Ecto neural progenitor cell (in vitro differentiated cells): ENCODE data around the gene ABCC1.
"Not testable (repeated sequence)": the region's sequence is repeated elsewhere in the genome, so short reads cannot be mapped to it uniquely, and the experiment has no call there.

Experiments used
- DNase-seq: peaks from one replicate; pipeline ENCODE4 v3.0.0-alpha.2; 2018; ENCODE audit warnings: low spot score

The ABCC1 gene

GRCh38 chr16:16190546-16190945, 241.1 kb downstream of the ABCC1 start:
- DNase-seq, result no peak

DNA sequence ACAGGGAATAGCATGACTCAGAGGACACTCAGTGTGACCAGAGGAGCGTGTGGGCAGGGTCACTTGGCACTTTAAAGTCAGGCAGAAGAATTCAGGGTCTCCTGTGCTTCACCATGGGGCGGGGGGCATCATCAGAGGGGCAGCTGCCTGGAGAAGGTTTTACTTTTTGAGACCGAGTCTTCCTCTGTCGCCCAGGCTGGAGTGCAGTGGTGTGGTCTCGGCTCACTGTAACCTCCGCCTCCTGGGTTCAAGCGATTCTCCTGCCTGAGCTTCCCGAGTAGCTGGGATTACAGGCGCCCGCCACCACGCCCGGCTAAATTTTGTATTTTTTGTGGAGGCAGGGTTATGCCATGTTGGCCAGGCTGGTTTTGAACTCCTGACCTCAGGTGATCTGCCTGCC, 241.6 kb downstream of the ABCC1 start:
- not testable (repeated sequence) for DNase-seq

- no peak for DNase-seq
Observed at GRCh38 chr16:16191493-16192167, 242.2 kb downstream of the ABCC1 start.
